ENCODE measurements around the gene PRG3.

GRCh38 chr11:57331720-57332119, 49.2 kb downstream of the PRG3 start:
- TF ChIP-seq, protein P1, sequence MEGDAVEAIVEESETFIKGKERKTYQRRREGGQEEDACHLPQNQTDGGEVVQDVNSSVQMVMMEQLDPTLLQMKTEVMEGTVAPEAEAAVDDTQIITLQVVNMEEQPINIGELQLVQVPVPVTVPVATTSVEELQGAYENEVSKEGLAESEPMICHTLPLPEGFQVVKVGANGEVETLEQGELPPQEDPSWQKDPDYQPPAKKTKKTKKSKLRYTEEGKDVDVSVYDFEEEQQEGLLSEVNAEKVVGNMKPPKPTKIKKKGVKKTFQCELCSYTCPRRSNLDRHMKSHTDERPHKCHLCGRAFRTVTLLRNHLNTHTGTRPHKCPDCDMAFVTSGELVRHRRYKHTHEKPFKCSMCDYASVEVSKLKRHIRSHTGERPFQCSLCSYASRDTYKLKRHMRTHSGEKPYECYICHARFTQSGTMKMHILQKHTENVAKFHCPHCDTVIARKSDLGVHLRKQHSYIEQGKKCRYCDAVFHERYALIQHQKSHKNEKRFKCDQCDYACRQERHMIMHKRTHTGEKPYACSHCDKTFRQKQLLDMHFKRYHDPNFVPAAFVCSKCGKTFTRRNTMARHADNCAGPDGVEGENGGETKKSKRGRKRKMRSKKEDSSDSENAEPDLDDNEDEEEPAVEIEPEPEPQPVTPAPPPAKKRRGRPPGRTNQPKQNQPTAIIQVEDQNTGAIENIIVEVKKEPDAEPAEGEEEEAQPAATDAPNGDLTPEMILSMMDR (IDR thresholded peaks at IDR 0.05; ENCODE audit: poor library complexity), result no peak
- no peak for TF ChIP-seq EZH2 (IDR thresholded peaks at IDR 0.05; ENCODE audit: borderline replicate concordance)
- TF ChIP-seq EZH2phosphoT487 (IDR thresholded peaks at IDR 0.05; ENCODE audit: low read depth, severe bottlenecking, unreplicated experiment), result no peak

All from hepatocyte (in vitro differentiated cells).